Measurements from ENCODE around the gene LYRM4. TPM values are rescaled to one million over a fixed set of nuclear protein-coding genes. Genes with fewer than 3 reads are reported as not detected.
A peak's percentile ranks its signal among the peaks of the same experiment; 100 is the strongest.

The LYRM4 gene
- total RNA-seq, 1 donor from 2014 or later, result 22.4 TPM

DNA sequence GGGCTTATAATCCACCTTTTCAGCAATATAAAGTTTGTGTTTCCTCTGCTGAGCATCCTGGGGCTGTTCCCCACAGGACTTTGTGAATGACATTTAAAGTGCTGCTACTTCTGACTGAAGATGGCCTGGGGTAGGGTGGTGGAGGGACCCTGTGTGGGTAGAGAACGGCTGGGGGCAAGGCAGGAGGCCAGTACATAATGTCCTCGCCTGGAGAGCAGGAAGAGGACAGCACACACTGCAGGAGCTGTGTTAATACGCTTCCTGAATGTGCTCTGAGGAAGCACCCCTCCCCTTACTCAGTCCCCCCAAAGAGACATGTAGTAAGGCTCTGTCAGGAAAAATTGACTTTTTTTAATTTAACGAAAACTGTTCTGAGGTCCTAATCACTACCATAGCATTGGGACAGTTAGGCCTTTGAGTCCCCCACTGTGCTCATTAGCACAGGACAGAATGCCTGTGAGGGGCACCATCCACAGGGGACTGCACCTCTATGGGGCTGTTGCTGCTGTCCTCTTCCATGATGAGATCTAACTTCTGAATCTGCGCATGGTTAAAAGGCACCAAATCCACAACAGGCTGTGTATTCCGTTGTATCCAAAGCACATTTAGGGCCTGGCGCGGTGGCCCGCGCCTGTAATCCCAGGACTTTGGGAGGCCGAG, 68.5 kb downstream of the LYRM4 start:
- Histone ChIP-seq H3K36me3 (no peaks in the 10 kb centered on the region), H3K27ac (no peak overlapping the region), H3K4me3 (no peak overlapping the region), H3K27me3 (ENCODE audit: low read depth) (no peaks in the 10 kb centered on the region), H3K9me3 (no peaks in the 10 kb centered on the region), H3K4me1 (no peaks in the 10 kb centered on the region)
- intact Hi-C loops (cut with DNase I), result no loop called here
- ATAC-seq (peak in 1 of 2 donors; percentile 11), DNase-seq (no peak)
- TF ChIP-seq, protein P1, sequence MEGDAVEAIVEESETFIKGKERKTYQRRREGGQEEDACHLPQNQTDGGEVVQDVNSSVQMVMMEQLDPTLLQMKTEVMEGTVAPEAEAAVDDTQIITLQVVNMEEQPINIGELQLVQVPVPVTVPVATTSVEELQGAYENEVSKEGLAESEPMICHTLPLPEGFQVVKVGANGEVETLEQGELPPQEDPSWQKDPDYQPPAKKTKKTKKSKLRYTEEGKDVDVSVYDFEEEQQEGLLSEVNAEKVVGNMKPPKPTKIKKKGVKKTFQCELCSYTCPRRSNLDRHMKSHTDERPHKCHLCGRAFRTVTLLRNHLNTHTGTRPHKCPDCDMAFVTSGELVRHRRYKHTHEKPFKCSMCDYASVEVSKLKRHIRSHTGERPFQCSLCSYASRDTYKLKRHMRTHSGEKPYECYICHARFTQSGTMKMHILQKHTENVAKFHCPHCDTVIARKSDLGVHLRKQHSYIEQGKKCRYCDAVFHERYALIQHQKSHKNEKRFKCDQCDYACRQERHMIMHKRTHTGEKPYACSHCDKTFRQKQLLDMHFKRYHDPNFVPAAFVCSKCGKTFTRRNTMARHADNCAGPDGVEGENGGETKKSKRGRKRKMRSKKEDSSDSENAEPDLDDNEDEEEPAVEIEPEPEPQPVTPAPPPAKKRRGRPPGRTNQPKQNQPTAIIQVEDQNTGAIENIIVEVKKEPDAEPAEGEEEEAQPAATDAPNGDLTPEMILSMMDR (IDR thresholded peaks at IDR 0.05), result no peak

DNA sequence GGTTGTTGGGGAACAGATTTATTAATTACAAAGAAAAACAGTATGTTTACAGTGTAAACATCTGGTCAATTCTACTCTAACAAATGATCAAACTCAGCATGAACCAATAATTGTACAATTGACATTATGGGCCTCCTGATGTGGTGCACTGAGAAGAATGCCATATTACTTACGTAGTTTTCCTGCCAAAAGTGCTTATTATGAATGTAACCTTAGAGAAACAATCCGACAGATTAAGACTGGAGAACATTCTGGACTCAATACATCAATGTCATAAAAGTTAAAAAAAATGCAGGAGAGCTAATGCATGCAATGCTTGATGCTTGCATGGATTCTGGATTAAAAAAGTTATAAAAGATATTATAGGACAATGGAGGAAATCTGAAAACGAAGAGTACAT, 69.0 kb downstream of the LYRM4 start:
- intact Hi-C loops (cut with DNase I), result no loop called here
- ATAC-seq (no peak), DNase-seq (no peak)
- no peak overlapping the region for H3K4me3 ChIP-seq
- H3K9me3 ChIP-seq, result no peaks in the 10 kb centered on the region
- TF ChIP-seq, protein P1 (IDR thresholded peaks at IDR 0.05), result no peak
- H3K4me1 ChIP-seq, result no peaks in the 10 kb centered on the region
- H3K27me3 ChIP-seq (ENCODE audit: low read depth), result no peaks in the 10 kb centered on the region
- no peaks in the 10 kb centered on the region for H3K36me3 ChIP-seq
- H3K27ac ChIP-seq, result no peak overlapping the region

DNA sequence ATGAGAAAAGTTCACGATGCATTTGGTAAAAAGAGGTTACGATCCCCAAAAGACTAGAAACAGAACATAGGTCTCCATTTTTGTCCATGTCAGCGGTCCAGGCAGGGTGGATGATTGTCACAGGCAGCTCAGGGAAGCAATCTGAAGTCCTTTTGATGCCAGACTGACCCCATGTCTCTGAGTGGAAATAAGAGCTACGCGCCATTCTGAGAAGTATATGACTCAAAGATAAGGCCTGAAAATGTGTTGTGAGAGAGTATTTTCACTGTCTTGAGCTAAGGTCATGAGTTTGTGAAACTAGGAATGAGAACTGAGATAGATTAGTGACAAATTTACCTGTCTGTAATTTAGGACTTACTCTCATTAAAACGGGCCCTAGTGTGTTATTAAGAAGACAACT, 69.5 kb downstream of the LYRM4 start:
- Histone ChIP-seq H3K36me3 (no peaks in the 10 kb centered on the region), H3K4me3 (no peak overlapping the region), H3K27ac (no peak overlapping the region), H3K4me1 (no peaks in the 10 kb centered on the region), H3K27me3 (ENCODE audit: low read depth) (no peaks in the 10 kb centered on the region), H3K9me3 (no peaks in the 10 kb centered on the region)
- intact Hi-C loops (cut with DNase I), result no loop called here
- TF ChIP-seq, protein P1 (IDR thresholded peaks at IDR 0.05), result no peak
- ATAC-seq (no peak), DNase-seq (no peak)

DNA sequence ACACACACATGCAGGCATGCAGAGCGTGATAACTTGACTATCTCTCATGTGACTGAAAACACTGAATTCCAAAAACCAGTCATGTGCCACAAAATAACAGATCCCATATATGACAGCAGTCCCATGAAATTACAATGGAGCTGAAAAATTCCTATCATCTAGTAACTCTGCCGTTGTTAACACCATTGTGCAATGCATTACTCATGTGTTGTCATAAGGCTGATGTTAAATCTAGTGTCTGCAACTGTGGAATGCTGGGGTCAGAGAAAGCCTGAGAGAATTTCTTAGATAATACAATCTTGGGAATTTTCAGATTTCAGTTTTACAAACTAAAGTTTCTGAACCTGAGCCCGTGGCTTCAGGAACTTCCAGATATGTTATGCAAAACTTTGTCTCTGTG, 70.2 kb downstream of the LYRM4 start:
- Histone ChIP-seq H3K4me1 (no peaks in the 10 kb centered on the region), H3K27me3 (ENCODE audit: low read depth) (no peaks in the 10 kb centered on the region), H3K9me3 (no peaks in the 10 kb centered on the region), H3K27ac (no peak overlapping the region), H3K4me3 (no peak overlapping the region), H3K36me3 (no peaks in the 10 kb centered on the region)
- intact Hi-C loops (cut with DNase I), result no loop called here
- ATAC-seq (no peak), DNase-seq (no peak)
- TF ChIP-seq, protein P1 (IDR thresholded peaks at IDR 0.05), result no peak

DNA sequence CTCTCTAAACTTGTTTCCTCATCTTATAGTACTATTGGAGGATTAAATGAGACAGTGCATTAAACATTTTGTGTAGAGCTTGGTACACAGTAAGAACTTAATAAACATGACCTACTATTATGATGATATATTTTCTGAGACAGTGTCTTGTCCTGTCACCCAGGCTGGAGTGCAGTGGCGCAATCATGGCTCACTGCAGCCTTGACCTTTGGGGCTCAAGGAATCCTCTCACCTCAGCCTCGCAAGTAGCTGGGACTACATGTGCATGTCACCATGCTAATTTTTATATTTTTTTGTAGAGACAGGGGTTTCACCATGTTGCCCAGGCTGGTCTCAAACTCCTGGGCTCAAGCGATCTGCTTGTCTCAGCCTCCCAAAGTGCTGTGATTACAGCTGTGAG, 72.1 kb downstream of the LYRM4 start:
- Histone ChIP-seq H3K27me3 (ENCODE audit: low read depth) (no peaks in the 10 kb centered on the region), H3K9me3 (no peaks in the 10 kb centered on the region), H3K36me3 (no peaks in the 10 kb centered on the region), H3K4me1 (no peaks in the 10 kb centered on the region), H3K27ac (no peak overlapping the region), H3K4me3 (no peak overlapping the region)
- TF ChIP-seq, protein P1 (IDR thresholded peaks at IDR 0.05), result no peak
- no peak for ATAC-seq
- intact Hi-C loops (cut with DNase I), result no loop called here
- DNase-seq, result no peak
